ENCODE results near the gene STXBP4.

GRCh38 chr17:55216888-55217287 is 248.3 kb downstream of the STXBP4 start:
- TF ChIP-seq SIN3A (IDR thresholded peaks at IDR 0.05; ENCODE audit: borderline replicate concordance, low read depth, low read length) (no peak), MAX (IDR thresholded peaks at IDR 0.05; ENCODE audit: low read depth) (no peak), POLR2AphosphoS5 (IDR thresholded peaks at IDR 0.05; ENCODE audit: low read depth, low read length) (no peak), CTCF (IDR thresholded peaks at IDR 0.05) (no peak), CHD2 (IDR thresholded peaks at IDR 0.05; ENCODE audit: low read length, partially characterized antibody) (no peak), REST (IDR thresholded peaks at IDR 0.05; ENCODE audit: low read depth, low read length) (no peak), RFX5 (IDR thresholded peaks at IDR 0.05; ENCODE audit: low read length) (no peak), USF1 (IDR thresholded peaks at IDR 0.05; ENCODE audit: borderline replicate concordance, low read depth) (no peak)
